ENCODE measurements around the gene FOXN3.

DNA sequence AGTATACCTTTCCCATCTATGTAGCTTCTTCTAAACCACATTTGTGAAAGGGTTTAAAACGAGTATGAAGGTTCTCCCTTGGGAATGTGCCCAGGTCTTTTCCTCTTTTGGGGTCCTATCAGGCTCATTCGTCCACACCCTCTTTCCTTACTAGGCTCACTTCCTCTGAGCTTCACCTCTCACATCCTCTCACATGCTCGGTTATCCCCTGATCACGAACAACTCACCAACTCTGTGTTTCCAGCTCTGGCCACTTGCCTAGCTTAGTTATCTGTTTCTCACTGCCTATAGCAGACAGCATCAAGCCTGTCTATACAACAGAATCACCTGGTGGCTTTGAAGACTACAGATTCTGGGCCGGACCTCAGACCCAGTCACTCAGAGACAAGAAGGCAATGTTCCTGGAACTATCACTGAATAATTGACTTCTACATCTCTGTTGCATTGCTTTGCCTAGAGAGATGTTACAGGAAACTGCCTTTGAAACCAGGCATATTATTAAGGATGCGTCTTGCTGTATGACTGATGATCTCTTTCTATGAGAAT is 158.2 kb downstream of the FOXN3 start:
- TF ChIP-seq, protein P1, sequence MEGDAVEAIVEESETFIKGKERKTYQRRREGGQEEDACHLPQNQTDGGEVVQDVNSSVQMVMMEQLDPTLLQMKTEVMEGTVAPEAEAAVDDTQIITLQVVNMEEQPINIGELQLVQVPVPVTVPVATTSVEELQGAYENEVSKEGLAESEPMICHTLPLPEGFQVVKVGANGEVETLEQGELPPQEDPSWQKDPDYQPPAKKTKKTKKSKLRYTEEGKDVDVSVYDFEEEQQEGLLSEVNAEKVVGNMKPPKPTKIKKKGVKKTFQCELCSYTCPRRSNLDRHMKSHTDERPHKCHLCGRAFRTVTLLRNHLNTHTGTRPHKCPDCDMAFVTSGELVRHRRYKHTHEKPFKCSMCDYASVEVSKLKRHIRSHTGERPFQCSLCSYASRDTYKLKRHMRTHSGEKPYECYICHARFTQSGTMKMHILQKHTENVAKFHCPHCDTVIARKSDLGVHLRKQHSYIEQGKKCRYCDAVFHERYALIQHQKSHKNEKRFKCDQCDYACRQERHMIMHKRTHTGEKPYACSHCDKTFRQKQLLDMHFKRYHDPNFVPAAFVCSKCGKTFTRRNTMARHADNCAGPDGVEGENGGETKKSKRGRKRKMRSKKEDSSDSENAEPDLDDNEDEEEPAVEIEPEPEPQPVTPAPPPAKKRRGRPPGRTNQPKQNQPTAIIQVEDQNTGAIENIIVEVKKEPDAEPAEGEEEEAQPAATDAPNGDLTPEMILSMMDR (IDR thresholded peaks at IDR 0.05 in 8 of 11, conservative IDR thresholded peaks at IDR 0.05 in 3 of 11), result no peak
- TF ChIP-seq POLR2A (IDR thresholded peaks at IDR 0.05), result no peak
